HG03378 (cell line): ENCODE results near the gene ARHGAP26.

ENCODE experiments used
- ATAC-seq: cut with Tn5 transposase; IDR thresholded peaks from one replicate; pipeline ENCODE4 v1.9.1; 2021; ENCODE audit warnings: mild to moderate bottlenecking, moderate library complexity; ENCODE audit not compliant: unreplicated experiment

ARHGAP26 gene

DNA sequence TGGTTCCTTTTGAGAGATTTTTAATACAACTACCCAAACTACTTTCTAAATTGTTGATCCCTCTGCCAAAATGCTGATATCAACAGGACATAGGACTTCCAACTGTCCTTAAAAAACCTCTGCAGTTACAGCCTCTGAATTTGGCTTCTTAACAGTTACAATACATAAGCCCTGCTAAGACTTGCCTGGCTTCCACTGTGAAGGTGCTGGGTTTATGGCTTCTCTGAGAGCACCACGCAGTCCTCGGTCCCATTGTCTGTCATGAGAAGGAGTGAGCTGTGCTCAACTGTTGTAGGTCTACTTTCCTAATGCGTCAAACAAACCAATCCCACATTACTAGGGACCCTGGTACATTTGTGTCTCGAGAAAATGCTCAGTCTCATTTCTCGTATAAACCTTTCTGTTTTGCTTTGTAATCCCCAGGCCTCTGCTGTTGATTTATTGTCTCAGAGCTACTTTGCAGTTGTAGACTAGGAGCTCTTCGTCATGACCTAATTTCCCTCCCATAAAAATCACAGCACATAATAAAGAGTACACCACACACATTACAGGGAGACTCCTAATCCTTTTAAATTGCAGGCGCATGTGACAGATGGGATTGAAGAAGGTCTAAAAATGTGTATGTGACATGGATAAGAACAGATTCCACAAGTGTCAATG lies 358.4 kb downstream of the ARHGAP26 start:
- no peak for ATAC-seq

DNA sequence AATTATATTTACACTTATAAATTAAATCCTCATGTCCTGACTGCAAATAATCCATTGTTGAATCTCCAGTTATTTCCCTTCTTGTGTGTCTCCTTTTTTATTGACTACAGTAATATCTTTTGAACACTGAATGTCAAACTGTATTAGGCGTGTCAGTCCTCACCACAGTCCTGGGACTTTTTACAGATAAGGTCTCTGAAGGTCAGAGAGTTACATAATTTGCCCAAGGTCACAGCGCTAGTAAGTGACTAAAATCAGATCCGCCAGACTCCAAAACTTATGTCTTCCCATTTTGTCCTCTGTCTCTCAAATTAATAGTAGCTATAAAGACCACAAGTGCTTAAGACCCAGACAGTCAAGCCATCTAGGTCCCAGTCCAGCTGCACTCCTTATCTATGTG lies 359.0 kb downstream of the ARHGAP26 start:
- no peak for ATAC-seq

DNA sequence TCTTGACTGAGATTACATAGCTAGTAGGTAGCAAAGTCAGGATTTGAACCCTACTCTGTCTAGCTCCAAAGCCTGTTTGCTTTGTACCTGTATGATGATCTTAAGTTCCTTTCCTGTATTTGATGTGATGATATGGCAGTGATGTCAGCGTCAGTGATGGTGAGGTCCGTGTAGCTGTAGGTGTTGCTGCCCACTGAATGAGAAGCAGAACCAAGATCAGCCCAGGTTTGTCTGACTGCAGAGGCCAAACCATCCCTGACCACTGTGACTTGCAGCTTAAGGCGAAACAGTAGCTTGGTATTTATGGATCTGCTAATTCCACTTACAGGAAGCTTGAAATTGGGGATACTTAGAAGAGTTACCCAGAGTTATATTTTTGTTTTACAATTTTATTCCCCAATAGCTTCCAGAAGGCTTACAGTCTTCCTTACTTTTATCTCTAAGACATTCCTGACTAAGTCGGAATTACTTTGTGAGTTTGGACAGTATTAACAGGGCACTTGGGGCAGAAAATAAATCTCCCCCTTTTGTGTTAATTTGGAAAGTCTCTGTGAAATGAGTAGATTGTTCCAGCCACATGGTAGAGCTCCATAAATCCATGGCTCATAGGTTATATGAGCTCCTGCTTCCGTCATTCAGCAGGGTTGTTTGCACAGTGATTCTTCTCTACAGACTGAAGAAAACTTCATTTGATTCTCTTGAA lies 359.9 kb downstream of the ARHGAP26 start:
- no peak for ATAC-seq

DNA sequence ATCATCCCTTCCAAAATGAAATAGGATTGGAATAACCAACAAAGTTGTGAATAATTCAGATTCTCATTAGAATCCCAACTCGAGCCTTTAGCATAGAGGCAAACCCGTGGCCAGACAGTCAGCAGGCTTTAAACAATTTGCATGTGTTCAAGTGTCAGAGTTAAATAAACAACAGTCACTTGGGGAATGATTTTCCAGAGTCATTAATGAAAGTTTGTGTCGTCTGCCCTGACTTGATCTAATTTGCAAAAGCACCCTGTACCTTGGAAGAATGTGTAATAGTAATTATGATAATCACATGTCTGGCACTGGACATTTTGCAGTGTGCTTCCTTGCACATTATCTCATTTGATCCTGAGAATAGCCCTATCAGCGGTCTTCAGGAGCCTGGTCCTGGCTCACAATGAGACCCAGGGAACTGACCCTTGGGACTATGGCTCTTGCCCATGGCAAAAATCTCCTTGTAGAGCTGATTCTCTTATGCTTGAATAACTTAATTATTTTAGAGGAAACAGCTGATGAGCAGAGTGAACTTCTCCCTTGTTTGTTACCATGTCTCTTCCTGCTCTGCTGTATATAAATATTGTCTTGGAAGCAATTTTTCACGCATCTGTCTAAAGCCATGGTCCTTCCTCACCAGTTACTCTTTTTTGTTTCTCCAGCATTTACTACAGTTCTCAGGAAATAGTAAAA lies 360.6 kb downstream of the ARHGAP26 start:
- no peak for ATAC-seq

DNA sequence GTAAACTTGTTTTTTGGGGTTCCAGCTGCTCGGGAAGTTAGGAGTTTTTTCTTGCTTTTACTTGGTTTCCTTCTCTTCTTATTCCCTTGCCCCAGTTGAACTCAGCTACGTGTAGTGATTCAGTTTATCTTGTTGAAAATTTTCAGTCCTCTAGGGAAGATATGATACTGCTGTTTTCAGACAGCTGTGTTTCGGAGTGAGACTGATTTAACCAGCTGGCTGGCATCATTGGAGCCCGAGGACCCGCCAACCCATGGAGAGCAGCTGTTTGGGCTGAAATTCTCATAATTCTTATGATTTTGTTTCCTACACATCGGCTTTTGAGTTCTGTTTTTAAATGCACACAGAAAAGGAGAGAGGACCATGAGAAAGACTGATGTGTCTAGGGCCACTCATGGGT lies 361.8 kb downstream of the ARHGAP26 start:
- no peak for ATAC-seq

DNA sequence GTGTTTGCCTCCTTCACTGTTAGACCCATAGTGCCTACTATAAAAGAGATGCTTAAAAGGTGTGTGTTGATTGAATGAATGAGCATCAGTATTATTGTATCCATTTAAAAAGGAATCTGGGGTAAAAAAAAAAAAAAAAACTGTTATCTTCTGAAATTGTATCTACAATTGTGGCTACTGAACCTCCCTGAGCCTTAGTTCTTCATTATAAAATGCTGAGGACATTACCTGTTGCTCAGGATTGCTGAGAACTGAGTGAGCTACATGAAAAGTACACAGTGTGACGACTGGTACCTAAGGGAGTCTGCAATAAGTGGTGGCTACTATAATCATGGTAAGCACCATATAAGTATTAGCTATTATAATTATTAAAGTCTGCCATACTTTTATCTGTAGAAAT lies 362.6 kb downstream of the ARHGAP26 start:
- no peak for ATAC-seq

DNA sequence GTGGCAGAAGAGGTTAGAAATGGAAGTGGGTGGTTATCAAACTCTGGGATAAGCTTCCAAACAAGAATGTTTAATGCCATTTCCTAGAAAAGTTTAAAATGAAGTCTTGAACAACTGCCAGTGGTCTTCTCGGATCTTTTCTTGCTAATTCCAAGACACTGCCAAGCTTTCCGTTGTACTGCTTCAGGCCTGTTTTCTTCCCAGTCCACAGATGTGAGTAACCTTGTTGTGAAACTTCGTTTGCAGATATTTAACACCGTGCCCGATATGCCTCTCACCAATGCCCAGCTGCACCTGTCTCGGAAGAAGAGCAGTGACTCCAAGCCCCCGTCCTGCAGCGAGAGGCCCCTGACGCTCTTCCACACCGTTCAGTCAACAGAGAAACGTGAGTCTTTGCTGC lies 363.5 kb downstream of the ARHGAP26 start:
- no peak for ATAC-seq

DNA sequence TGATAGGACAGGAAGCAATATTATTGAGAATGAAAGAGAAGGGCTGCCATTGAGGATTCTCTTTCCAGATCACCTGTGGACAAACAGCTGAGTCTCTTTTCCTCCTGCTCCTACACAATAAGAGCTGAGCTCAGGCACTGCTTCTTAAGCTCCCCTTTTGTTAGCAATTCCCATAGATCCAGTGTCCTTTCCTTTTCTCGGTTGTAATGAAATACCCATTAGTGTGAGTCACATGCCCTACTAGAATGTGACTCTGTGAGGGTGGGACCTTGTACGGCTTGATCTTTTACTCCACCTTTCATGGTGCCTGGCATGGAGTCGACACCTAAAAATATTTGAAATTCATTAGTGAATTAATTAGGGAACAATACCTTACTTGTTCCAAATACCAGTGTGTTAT lies 364.1 kb downstream of the ARHGAP26 start:
- no peak for ATAC-seq

DNA sequence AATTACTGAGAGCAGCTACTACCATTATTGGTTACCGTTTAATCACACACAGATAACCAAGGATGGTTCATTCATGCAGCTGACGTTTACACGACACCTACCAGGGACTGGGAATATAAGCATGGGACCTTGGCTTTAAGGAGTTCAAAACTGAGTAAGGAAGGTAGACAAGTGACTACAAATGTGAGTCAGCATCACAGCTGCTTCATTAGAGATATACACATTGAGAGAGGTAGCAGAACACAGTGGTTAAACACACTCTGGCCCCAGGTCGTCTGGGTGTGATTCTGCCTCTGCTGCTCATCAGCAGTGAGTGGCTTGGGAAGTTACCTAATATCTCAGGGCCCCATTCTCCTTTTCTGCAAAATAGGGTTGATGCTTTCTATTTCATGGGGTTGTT lies 364.7 kb downstream of the ARHGAP26 start:
- peak; percentile 77 for ATAC-seq

DNA sequence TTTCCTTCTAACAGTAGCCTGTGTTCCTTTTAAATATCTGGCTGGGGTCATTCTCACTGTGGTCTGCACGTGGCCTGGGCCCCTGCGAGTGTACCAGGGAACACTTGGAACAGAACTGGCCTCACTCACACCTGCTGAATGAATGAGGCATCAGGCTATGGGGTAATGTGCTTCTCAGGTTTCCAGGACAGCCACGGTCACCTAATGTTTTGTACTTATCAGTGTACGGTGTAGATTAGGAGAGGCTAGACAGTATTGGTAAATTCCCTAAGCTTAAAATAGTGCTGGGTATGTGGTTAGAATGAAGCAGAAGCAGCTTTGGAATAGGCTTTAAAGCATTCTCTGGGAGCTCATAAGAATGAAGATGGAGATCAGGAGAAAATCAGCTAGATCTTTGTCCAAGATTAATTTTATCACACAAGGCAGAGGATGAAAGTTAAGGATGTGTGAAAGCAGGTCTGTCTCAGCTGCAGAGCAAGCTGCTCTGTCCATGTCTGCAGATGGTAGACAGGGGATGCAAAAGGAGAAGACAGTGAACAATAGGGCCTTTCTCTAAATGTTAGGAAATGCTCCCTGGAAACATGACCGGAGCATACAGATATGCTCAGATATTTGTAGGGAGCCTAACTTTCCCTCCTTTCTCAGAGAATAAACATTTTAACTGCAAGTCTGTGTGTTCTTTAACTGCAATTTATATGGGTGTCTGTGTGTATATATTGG lies 365.8 kb downstream of the ARHGAP26 start:
- no peak for ATAC-seq

DNA sequence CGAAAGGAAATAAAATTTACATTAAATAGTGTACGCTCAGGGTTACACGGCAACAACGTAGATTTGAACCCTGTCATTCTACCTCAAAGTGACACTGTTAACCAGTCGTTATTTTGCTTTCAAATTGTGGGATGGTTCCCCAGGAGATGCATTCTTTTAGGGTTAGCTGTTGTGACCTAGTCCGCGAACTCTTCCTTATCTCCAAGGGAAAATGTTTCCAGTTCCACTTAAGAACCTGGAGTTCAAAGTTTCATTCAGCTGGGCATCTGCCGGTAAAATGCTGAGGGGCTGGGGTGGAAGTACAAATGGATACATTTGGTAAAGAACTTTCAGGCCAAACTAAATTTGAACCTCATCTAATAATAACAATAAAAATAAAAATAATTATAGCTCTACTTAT lies 368.7 kb downstream of the ARHGAP26 start:
- ATAC-seq = no peak

DNA sequence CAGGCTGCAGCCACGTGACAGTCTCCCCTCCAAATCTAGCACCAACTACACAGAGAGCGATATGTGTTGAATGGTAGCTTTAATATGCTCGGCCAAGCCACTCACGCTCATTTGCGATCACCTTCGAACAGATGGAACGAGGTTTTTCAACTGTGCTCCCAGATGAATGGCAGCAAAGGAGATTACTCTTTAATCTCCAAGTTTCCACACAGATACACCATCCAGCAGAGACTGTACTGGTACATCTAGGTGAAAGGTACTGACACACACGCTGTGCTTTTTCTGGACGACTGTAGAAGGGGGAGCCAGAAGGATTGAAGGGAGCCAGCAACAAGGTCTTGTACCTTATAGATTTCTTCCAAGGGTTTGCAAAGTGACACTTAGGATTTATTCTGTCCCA lies 369.4 kb downstream of the ARHGAP26 start:
- no peak for ATAC-seq

DNA sequence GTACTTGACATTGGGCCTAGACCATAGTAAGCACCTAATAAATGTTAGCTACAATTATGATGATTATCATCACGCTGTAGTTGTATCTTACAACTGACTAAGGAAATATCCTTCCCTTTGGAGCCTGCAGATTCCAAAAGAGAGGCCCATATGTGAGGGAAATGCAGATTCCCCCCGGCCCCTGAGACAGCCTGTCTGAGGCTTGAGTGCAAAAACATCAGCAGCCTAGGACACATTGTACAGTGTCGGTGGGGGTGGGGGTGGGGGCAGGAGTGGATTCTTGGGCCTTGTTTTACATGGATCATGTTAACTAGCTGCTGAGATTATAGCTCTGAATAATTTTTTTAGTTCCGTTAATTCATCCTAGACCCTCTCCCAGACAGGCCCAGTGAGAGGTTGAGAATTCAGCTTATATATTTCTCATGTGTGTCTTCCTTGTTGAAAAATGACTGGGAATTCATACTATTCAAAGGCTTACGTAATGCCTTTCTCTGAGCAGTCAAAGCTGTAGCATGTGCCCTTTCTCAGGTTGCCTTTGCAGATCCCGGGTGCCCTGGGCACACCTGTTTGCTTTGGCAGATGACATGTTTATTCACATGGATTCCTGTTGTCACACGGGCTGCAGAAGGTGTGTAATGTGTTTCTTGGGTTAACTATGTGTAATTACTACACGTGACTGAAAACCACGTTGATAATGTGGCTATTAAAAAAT lies 370.5 kb downstream of the ARHGAP26 start:
- no peak for ATAC-seq

DNA sequence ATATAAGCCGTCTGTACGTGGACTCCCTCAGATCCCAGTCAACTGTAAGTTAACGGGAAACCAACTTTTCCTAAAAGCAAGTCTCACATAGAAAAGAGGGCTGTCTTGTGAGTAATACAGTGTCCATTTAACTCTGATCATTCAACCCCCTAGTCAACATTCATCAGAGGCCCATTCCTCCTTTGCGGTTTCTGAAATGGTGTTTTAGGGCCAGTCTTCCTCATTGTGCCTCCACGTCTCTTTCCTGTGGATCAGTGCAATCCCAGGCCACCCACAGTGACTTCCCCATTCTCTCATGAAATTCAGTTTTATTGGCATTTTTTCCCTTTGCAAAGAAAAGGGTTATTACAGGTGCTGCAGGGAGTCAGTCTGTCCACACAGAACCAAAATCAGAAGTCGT lies 371.5 kb downstream of the ARHGAP26 start:
- no peak for ATAC-seq

DNA sequence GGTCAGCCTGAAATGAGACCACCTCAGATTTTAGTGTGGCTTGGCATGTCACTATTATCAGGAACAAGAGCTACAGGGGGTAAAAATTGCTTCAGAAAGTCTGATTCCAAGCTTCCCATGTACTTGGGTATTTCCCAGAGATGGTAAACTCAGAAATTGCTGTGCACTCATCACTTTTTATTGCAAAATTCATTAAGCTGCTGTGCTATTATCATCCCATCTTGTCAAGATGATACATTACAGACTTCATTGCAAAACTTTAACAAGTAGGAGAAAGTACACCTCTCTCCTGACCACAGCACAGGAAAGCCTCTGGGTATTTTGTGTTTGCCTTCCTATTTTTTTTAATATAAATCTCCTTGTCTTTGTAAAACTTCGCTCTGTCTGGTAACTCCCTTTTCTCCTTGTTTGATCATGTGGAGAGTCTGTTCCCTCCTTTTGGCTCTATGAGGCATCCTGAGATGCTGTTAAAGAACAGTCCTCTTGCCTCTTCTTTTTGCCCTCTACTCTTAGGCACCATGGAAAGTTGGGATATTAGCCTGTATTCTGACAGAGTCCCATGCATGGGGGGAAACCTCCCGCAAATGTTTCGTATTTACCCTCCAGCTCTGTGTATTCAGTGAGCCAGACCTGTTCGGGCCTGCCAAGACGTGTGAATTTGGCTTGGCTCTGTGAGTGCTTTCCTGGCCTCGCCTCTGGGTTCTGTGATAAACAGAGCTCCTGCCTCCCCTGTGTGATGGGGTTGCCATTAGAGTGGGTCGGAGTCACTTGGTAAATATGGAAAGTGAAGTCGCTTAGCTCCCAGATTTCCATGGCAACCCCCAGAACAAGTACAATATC lies 372.6 kb downstream of the ARHGAP26 start:
- no peak for ATAC-seq

DNA sequence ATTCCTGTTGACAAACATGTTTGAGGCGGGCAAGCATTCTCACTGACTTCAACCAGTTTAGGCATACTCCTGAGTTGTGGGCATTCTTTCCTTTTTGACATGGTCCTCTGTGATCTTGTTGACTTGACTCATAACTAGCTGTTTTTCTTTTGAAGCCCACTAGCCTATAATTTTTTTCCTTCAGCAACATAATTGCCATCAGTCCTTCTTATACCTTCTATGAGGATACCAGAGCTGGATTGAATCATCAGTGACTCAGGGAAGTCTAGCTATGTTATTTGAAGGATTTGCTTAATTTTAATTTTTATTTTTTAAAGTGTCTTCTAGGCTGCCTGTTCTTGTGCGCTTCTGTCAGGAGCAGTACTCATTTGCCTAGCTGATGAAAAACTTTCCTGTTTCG lies 373.8 kb downstream of the ARHGAP26 start:
- ATAC-seq = no peak

DNA sequence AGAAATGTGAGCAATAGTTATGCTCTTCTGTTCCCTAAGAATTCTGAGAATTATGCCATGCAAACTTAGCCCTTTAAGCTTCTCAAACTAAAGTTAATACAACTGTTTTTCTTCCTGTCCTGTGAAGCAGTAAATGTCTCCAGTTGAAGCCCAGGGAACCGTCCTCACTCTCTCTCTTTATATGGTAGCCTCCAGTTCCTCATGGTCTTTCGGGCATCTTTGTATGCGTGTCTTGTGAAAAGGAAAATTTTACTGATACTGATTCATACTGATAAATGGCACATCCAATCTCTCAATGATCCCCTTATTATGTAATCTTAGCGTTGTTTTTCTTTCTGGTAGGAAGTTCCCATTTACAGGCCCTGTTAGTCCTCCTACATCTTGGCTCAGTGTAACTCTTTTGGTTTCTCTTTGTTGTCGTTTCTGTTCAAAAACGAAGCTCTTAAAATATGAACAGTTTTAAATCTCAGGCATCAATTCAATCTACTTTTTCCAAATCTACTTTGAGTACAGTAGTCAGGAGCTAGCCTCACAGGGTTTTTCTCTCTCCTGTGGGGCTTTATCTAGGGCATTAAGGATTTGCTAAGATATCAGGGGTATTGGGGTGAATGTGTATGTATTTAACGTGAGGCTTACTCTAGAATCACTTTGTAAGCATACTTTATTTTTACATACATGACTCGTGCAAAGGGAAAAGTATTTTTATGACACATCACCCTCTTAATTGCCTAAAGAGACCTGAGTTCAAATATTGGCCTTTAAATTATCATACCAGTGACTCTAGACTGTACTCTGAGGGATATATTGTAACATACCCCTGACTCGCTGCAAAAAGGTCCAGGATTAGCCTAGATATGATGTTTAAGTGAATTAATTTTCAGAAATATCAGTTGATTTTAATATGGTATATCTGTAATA lies 375.3 kb downstream of the ARHGAP26 start:
- ATAC-seq = no peak

DNA sequence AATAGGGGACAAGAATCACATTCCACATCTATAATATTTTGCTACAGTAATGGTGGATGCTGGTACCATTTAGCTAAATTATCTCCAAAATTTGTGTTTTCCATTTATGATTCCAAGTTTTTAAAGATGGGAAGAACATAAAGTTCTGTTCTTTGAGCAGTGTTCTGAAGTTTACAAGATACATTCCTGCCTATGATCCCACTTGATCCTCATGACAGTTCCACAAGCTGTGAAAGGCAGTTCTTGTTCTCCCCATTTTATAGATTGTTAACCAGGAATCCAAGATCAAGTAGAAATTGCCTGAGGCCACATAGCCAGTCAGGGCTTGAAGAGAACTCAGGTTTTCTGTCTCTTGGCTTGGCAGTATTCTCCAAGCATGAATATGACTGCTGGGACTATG lies 376.0 kb downstream of the ARHGAP26 start:
- ATAC-seq = no peak

DNA sequence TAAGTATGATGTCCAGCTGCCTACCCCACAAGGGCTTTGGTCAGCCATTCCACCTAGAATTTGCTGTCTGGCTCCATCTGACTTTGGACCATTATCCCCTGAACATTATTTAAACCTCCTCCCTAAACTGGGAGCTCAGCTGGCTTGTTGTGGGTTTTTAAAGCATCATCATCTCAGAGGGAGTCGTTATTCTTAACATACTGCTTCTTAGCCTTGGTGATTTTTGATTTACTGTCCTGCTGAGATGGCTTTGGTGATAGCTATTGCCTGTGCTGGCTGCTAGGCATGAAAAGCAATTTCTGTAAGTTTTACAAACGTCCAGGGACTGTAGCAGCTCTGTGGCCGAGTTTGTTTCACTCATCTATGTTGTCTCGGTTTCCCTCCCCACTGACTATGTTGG lies 377.2 kb downstream of the ARHGAP26 start:
- no peak for ATAC-seq
